Breast epithelium (tissue), 4 donors: ENCODE data around the gene DEXI. TPM values are rescaled to one million over a fixed set of nuclear protein-coding genes. Genes with fewer than 3 reads are reported as not detected.

Source experiments
- DNase-seq, 2 donors: peaks; one replicate each; pipeline ENCODE4 v3.0.0-alpha.2; 2019; ENCODE audit warnings: low spot score in 2 of 2
- H3K27ac ChIP-seq, 2 donors: fragments of 200-600 bp; sonication (generic) in 1 of 2; one replicate each; pipeline ENCODE4 v1.5.1; 2016 to 2019; ENCODE audit warnings: mild to moderate bottlenecking in 1 of 2
- H3K27me3 ChIP-seq, 2 donors: fragments of 200-600 bp; sonication (generic) in 1 of 2; one replicate each; pipeline versions ENCODE4 v1.5.1 to v1.6.0; 2017 to 2019; ENCODE audit warnings: control low read depth in 1 of 2, mild to moderate bottlenecking in 1 of 2
- H3K36me3 ChIP-seq: fragments of 200-600 bp; one replicate; pipeline ENCODE4 v1.5.1; 2019
- H3K4me1 ChIP-seq, 2 donors: fragments of 200-600 bp; sonication (generic); one replicate each; pipeline ENCODE4 v1.5.1; 2016 to 2019; ENCODE audit warnings: control low read depth in 1 of 2
- H3K4me3 ChIP-seq, 3 donors: fragments of 200-600 bp; sonication (generic); 1 replicate in 2 of 3; 2 replicates in 1 of 3; pipeline ENCODE4 v1.5.1; 2016 to 2019; ENCODE audit warnings: mild to moderate bottlenecking in 3 of 3, moderate library complexity in 2 of 3
- H3K9me3 ChIP-seq, 2 donors: fragments of 200-600 bp; sonication (generic) in 1 of 2; one replicate each; pipeline ENCODE4 v1.5.1; 2016 to 2019; ENCODE audit warnings: control low read depth in 1 of 2
- CTCF ChIP-seq, 3 donors: fragments of 450-650 bp; IDR thresholded peaks; one replicate each; pipeline ENCODE4 v1.5.1; 2016 to 2017; ENCODE audit warnings: antibody characterized with exemption in 3 of 3, mild to moderate bottlenecking in 3 of 3, moderate library complexity in 3 of 3
- POLR2A ChIP-seq: fragments of 450-650 bp; IDR thresholded peaks from one replicate; pipeline ENCODE4 v1.6.1; 2016; ENCODE audit warnings: antibody characterized with exemption, mild to moderate bottlenecking, moderate library complexity
- POLR2AphosphoS5 ChIP-seq, 3 donors: sonication (generic); formaldehyde crosslinking; IDR thresholded peaks; one replicate each; pipeline ENCODE4 v1.6.1; 2017; ENCODE audit warnings: antibody characterized with exemption in 3 of 3
- intact Hi-C: fragments of 100-400 bp; cut with DNase I; formaldehyde crosslinking; loops from one replicate; pipeline ENCODE4 v1.15.1; 2023; ENCODE audit warnings: low total_unique reads
- total RNA-seq, 3 donors: library from RNA; depleted of rRNA; stranded (reverse); fragments of >200 nt; gene quantifications; one replicate each; pipeline ENCODE4 v1.1.0, GENCODE V29; 2016

The DEXI gene
- total RNA-seq, 3 donors from 2014 or later: 50.3 to 88.5 (median 52.8) TPM

- Histone ChIP-seq H3K4me1 (no peaks in the 10 kb centered on the region), H3K27me3 (no peaks in the 10 kb centered on the region), H3K27ac (no peak overlapping the region), H3K36me3 (no peaks in the 10 kb centered on the region), H3K4me3 (no peak overlapping the region), H3K9me3 (peaks cover 0 to under 1% of the 10 kb centered on the region in 2 donors)
- intact Hi-C loops: no loop called here
- TF ChIP-seq POLR2A (no peak), CTCF (IDR thresholded peaks at IDR 0.05) (no peak), POLR2AphosphoS5 (IDR thresholded peaks at IDR 0.05) (no peak)
- DNase-seq: no peak
Observed at GRCh38 chr16:10897134-10897533, 45.1 kb downstream of the DEXI start.

GRCh38 chr16:10896723-10897122, 45.5 kb downstream of the DEXI start:
- Histone ChIP-seq H3K36me3 (no peaks in the 10 kb centered on the region), H3K9me3 (no peaks in the 10 kb centered on the region), H3K4me3 (no peak overlapping the region), H3K27ac (no peak overlapping the region), H3K4me1 (no peaks in the 10 kb centered on the region), H3K27me3 (no peaks in the 10 kb centered on the region)
- TF ChIP-seq POLR2A (no peak), POLR2AphosphoS5 (IDR thresholded peaks at IDR 0.05) (no peak)
- intact Hi-C loops: no loop called here
- DNase-seq: no peak

GRCh38 chr16:10896165-10896564, 46.1 kb downstream of the DEXI start:
- intact Hi-C loops: no loop called here
- TF ChIP-seq POLR2AphosphoS5 (IDR thresholded peaks at IDR 0.05): no peak
- TF ChIP-seq POLR2A: no peak
- TF ChIP-seq CTCF (IDR thresholded peaks at IDR 0.05): no peak
- Histone ChIP-seq H3K27ac (no peak overlapping the region), H3K36me3 (no peaks in the 10 kb centered on the region), H3K4me3 (no peak overlapping the region), H3K27me3 (no peaks in the 10 kb centered on the region), H3K9me3 (no peaks in the 10 kb centered on the region), H3K4me1 (no peaks in the 10 kb centered on the region)
- DNase-seq: no peak

GRCh38 chr16:10895053-10895946, 47.0 kb downstream of the DEXI start:
- intact Hi-C loops: no loop called here
- Histone ChIP-seq H3K27me3 (no peaks in the 10 kb centered on the region), H3K9me3 (no peaks in the 10 kb centered on the region), H3K27ac (no peak overlapping the region), H3K4me1 (no peaks in the 10 kb centered on the region), H3K36me3 (no peaks in the 10 kb centered on the region), H3K4me3 (no peak overlapping the region)
- no peak for TF ChIP-seq POLR2A
- TF ChIP-seq CTCF (IDR thresholded peaks at IDR 0.05): no peak
- no peak for TF ChIP-seq POLR2AphosphoS5 (IDR thresholded peaks at IDR 0.05)
- DNase-seq: no peak

GRCh38 chr16:10892782-10893318, 49.4 kb downstream of the DEXI start:
- H3K4me3 ChIP-seq: no peak overlapping the region
- no peaks in the 10 kb centered on the region for H3K36me3 ChIP-seq
- TF ChIP-seq CTCF (IDR thresholded peaks at IDR 0.05) (no peak), POLR2A (no peak), POLR2AphosphoS5 (IDR thresholded peaks at IDR 0.05) (no peak)
- no peaks in the 10 kb centered on the region for H3K4me1 ChIP-seq
- no peaks in the 10 kb centered on the region for H3K9me3 ChIP-seq
- intact Hi-C loops: no loop called here
- H3K27me3 ChIP-seq: no peaks in the 10 kb centered on the region
- H3K27ac ChIP-seq: no peak overlapping the region
- no peak for DNase-seq
